GM15510 (cell line): ENCODE results near the gene DEFB115.

Experiments
- POLR2A ChIP-seq: IDR thresholded peaks from 3 replicates; pipeline ENCODE4 v1.6.1; 2011; ENCODE audit warnings: borderline replicate concordance; ENCODE audit not compliant: insufficient read length; ENCODE audit errors: extremely low read depth

The DEFB115 gene

GRCh38 chr20:31257364-31257763 lies at the start of gene DEFB115:
TSS of gene DEFB115 (plus strand) at chr20:31257664. CDS start at chr20:31257664, 0 bp downstream.
- no peak for TF ChIP-seq POLR2A

- TF ChIP-seq POLR2A = no peak
Measured at GRCh38 chr20:31236953-31237352, 20.5 kb upstream of the DEFB115 start.

- no peak for TF ChIP-seq POLR2A
Measured at GRCh38 chr20:31237763-31238162, 19.7 kb upstream of the DEFB115 start.

- no peak for TF ChIP-seq POLR2A
Measured at GRCh38 chr20:31239139-31239538, 18.3 kb upstream of the DEFB115 start.

GRCh38 chr20:31256959-31257358 lies 505 bp upstream of the DEFB115 start:
- no peak for TF ChIP-seq POLR2A

GRCh38 chr20:31260326-31260932 lies 3.0 kb downstream of the DEFB115 start:
- TF ChIP-seq POLR2A = no peak

GRCh38 chr20:31274441-31274840 lies 17.0 kb downstream of the DEFB115 start:
- no peak for TF ChIP-seq POLR2A

- TF ChIP-seq POLR2A = no peak
Measured at GRCh38 chr20:31278178-31278577, 20.7 kb downstream of the DEFB115 start.

- no peak for TF ChIP-seq POLR2A
Measured at GRCh38 chr20:31308535-31309162, 51.2 kb downstream of the DEFB115 start, which contains the start of gene DEFB116. TSS of gene DEFB116 (minus strand) at chr20:31308585. CDS start at chr20:31308585, 0 bp downstream.
